ENCODE results near the gene ANKUB1.
A peak's percentile ranks its signal among the peaks of the same experiment; 100 is the strongest.

The ANKUB1 gene

DNA sequence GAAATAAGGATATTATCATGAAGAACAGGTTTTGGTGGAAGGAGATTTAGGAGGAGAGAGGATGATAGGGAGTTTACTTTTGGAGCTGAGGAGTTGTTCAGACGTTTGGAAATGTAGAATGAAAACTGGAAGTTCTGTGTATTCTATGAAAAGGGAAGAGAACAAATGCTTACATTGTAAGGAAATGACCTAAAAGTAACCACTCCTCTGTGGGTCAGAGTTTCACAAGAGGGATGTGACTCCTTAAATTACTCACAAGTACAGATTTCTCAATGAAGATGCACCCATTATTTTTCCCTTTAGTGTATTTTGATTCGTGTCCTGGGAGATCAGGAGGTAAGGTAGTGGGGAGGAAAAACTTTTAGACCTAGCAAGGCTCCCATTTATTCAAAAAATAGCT lies 24.6 kb upstream of the ANKUB1 start:
- no peak for DNase-seq (ENCODE audit: low spot score in 2 of 2)
- Histone ChIP-seq H3K4me3 (no peak overlapping the region), H3K27me3 (ENCODE audit: low read depth) (no peaks in the 10 kb centered on the region), H3K4me1 (peaks cover 38% of the 10 kb centered on the region), H3K36me3 (replicated peaks) (no peaks in the 10 kb centered on the region; the same call in 1 of the 2 replicates), H3K9me3 (no peaks in the 10 kb centered on the region; the same call in 1 of the 2 replicates)
- in situ Hi-C loops (cut with MboI; ENCODE audit: low sequenced_read_pairs) = no loop called here

DNA sequence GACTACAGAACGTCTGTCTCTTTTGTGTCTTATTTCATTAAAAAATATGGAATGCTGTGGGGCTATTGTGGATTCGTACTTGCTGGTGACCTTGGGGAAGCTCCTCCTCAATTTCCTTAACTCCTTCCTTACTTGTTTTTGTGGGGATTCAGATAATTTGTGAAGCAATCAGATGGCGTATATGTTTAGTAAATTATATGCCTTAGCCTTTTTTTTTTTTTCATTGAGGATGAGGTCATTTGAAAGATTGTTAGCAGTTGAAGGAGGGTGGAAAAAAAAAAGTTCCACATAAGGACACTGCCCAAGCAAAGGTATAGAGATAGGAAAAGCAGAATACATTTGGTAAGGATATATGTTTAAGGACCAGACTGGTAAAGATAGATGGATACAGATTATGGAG lies 24.0 kb upstream of the ANKUB1 start:
- DNase-seq (ENCODE audit: low spot score in 2 of 2) = no peak
- no peaks in the 10 kb centered on the region; the same call in 1 of the 2 replicates for H3K36me3 ChIP-seq (replicated peaks)
- peaks cover 41% of the 10 kb centered on the region for H3K4me1 ChIP-seq
- H3K27me3 ChIP-seq (ENCODE audit: low read depth) = no peaks in the 10 kb centered on the region
- no peaks in the 10 kb centered on the region for H3K9me3 ChIP-seq
- in situ Hi-C loops (cut with MboI; ENCODE audit: low sequenced_read_pairs) = no loop called here
- no peak overlapping the region for H3K4me3 ChIP-seq

DNA sequence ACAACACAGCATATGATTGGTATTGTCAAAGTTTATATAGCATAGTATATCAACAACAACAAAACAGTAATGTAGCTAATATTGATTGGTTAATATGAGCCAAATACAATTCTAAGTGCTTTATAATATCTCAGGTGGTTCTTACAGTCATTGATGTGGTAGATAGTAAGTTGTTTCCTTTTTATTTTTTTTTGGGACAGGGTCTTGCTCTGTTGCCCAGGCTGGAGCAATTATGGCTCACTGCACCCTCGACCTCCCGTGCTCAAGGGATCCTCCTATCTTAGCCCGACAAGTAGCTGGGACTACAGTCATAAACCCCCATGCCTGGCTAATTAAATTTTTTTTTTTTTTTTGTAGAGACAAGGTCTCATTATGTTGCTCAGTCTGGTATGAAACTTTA lies 23.4 kb upstream of the ANKUB1 start:
- no peak for DNase-seq (ENCODE audit: low spot score in 2 of 2)
- Histone ChIP-seq H3K36me3 (replicated peaks) (no peaks in the 10 kb centered on the region; the same call in 1 of the 2 replicates), H3K27me3 (ENCODE audit: low read depth) (no peaks in the 10 kb centered on the region), H3K9me3 (no peaks in the 10 kb centered on the region), H3K4me1 (peaks cover 45% of the 10 kb centered on the region), H3K4me3 (no peak overlapping the region)
- in situ Hi-C loops (cut with MboI; ENCODE audit: low sequenced_read_pairs) = no loop called here

DNA sequence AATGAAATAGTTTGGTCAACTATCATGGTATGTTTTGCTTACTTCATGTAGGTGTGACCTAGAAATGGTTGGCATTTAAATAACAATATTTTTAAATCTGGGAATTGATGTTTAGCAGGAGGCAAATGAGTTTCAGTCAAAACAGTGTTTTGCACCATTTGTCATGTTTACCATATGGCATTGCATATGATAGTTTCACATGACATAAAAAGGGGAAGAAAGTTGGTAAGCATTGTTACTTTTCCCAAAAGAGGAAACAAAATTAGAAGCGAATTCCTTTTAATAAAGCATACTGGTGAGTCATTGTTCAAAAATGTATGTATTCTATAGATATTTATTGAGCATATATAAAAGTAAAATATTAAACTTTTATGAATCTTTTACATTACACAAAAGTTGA lies 23.0 kb upstream of the ANKUB1 start:
- in situ Hi-C loops (cut with MboI; ENCODE audit: low sequenced_read_pairs) = no loop called here
- Histone ChIP-seq H3K36me3 (replicated peaks) (no peaks in the 10 kb centered on the region; the same call in 1 of the 2 replicates), H3K9me3 (no peaks in the 10 kb centered on the region), H3K27me3 (ENCODE audit: low read depth) (no peaks in the 10 kb centered on the region), H3K4me1 (peaks cover 49% of the 10 kb centered on the region), H3K4me3 (no peak overlapping the region)
- DNase-seq (ENCODE audit: low spot score in 2 of 2) = no peak

DNA sequence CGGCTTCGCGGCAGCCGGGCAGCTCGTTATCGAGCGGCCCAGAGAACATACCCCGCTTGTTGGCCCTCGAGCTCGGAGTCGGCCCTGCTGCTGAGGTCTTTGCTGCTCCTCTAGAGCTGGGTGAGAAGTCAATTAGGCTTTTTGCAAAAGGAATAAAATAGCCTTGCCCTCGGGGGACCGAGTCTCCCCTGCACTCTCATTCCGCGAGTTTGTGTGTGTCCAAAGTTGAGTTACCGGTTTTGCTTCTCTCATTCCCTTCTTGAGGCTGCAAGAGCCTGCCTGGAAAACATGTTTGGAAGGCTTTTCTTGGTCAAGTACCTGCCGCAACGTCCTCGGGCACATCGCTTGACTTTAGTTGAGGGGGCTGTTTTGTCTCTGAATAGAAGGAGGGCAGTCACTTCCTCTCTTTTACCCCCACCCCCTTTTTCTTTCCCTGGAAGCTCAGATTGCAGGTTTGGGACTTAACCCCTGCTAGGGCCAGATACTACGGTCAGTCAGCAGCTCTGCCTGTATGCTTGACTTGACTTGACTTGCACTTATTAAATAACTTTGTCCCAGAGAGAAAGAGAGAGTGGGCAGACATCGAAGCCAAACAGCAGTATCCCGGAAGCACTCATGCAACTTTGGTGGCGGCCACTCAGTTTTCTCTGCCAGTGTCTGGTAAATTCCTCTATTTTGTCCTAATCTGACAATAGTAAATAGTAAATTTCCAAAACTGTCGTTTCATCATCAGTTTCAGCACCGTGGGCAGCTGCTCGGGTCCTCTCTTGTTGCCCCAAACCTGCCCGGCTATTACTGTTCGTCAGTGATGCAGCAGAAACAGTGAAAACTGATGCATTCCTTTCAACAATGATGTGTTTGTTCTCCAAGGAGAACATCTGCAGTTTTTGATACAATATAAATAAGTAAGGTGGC lies 21.3 kb upstream of the ANKUB1 start:
- no peaks in the 10 kb centered on the region; the same call in 1 of the 2 replicates for H3K36me3 ChIP-seq (replicated peaks)
- peaks cover 38% of the 10 kb centered on the region for H3K4me1 ChIP-seq
- peak; percentile 37 to 48 for DNase-seq (ENCODE audit: low spot score in 2 of 2)
- no peaks in the 10 kb centered on the region for H3K27me3 ChIP-seq (ENCODE audit: low read depth)
- in situ Hi-C loops (cut with MboI; ENCODE audit: low sequenced_read_pairs) = no loop called here
- no peaks in the 10 kb centered on the region for H3K9me3 ChIP-seq
- peak overlapping the region; percentile 58 for H3K4me3 ChIP-seq

DNA sequence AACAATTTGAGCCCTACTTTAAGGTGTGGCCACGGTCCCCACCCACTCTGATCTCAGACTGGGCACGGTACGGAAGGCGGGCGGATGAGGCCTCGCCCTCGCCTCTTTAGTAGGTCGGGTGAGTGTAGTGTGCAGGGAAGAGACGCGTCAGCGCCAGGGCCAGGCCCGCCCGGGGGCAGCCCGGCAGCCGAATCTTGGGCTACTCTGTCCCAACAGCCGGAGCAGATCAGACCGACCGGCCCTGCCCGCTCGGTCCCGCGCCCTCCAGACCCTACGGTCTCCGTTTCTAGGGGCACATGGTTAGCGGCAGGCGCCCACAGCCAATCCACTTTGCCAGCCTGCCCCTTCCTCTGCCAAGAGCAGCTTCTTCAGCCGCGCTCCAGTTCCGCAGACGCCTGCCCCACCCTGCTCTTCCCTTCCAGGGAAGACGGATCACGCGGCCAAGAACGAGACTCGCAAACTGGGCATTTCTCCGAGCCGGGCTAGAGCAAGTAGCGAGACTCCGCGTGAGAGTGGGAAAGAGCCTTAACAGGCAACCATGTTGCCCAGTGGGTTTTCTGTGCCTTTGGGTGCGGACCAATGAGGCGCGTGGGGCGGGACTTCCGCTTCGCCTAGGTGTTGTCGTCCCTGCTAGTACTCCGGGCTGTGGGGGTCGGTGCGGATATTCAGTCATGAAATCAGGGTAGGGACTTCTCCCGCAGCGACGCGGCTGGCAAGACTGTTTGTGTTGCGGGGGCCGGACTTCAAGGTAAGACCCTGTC lies 20.4 kb upstream of the ANKUB1 start, which contains the start of gene RNF13:
RNF13 (plus strand) TSS at position 610 of the 761 bp plus-strand sequence. CDS start 32,812 bp downstream, outside the sequence.
- Histone ChIP-seq H3K9me3 (no peaks in the 10 kb centered on the region; the same call in 1 of the 2 replicates), H3K4me3 (peak within 1 kb of the TSS; percentile 58), H3K36me3 (replicated peaks) (no peaks in the 10 kb centered on the region; the same call in 1 of the 2 replicates), H3K4me1 (peaks cover 44% of the 10 kb centered on the region), H3K27me3 (ENCODE audit: low read depth) (no peaks in the 10 kb centered on the region)
- DNase-seq (ENCODE audit: low spot score in 2 of 2) = peak; percentile 87 to 95
- in situ Hi-C loops (cut with MboI; ENCODE audit: low sequenced_read_pairs) = no loop called here

- Histone ChIP-seq H3K27me3 (ENCODE audit: low read depth) (no peaks in the 10 kb centered on the region), H3K9me3 (no peaks in the 10 kb centered on the region; the same call in 1 of the 2 replicates), H3K4me3 (peak overlapping the region; percentile 58), H3K36me3 (replicated peaks) (no peaks in the 10 kb centered on the region; the same call in 1 of the 2 replicates), H3K4me1 (peaks cover 44% of the 10 kb centered on the region)
- in situ Hi-C loops (cut with MboI; ENCODE audit: low sequenced_read_pairs) = no loop called here
- no peak for DNase-seq (ENCODE audit: low spot score in 2 of 2)
These were observed 19.8 kb upstream of the ANKUB1 start for GRCh38 chr3:149812165-149812605.

DNA sequence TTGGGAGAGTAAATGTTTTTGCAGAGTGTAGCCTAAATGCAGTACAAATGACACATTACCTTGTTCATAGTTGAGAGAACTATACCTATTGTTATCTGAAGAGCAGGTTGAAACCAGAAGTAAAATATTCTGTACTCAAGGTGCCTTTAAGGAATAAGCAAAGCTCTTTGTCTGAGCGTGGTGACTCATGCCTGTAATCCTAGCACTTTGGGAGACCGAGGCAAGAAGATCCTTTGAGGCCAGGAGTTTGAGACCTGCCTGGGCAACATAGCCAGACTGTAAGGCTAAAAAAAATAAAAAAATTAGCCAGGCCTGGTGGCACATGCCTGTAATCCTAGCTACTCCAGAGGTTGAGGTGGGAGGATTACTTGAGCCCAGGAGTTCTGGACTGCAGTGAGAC lies 18.5 kb upstream of the ANKUB1 start:
- Histone ChIP-seq H3K36me3 (replicated peaks) (no peaks in the 10 kb centered on the region; the same call in 1 of the 2 replicates), H3K27me3 (ENCODE audit: low read depth) (no peaks in the 10 kb centered on the region), H3K9me3 (no peaks in the 10 kb centered on the region; the same call in 1 of the 2 replicates), H3K4me1 (peaks cover 47% of the 10 kb centered on the region), H3K4me3 (no peak overlapping the region)
- in situ Hi-C loops (cut with MboI; ENCODE audit: low sequenced_read_pairs) = no loop called here
- DNase-seq (ENCODE audit: low spot score in 2 of 2) = no peak

GRCh38 chr3:149809699-149810098 lies 17.3 kb upstream of the ANKUB1 start:
- Histone ChIP-seq H3K9me3 (no peaks in the 10 kb centered on the region; the same call in 1 of the 2 replicates), H3K4me3 (no peak overlapping the region), H3K36me3 (replicated peaks) (no peaks in the 10 kb centered on the region), H3K4me1 (peaks cover 37% of the 10 kb centered on the region), H3K27me3 (ENCODE audit: low read depth) (no peaks in the 10 kb centered on the region)
- no peak for DNase-seq (ENCODE audit: low spot score in 2 of 2)
- in situ Hi-C loops (cut with MboI; ENCODE audit: low sequenced_read_pairs) = no loop called here

DNA sequence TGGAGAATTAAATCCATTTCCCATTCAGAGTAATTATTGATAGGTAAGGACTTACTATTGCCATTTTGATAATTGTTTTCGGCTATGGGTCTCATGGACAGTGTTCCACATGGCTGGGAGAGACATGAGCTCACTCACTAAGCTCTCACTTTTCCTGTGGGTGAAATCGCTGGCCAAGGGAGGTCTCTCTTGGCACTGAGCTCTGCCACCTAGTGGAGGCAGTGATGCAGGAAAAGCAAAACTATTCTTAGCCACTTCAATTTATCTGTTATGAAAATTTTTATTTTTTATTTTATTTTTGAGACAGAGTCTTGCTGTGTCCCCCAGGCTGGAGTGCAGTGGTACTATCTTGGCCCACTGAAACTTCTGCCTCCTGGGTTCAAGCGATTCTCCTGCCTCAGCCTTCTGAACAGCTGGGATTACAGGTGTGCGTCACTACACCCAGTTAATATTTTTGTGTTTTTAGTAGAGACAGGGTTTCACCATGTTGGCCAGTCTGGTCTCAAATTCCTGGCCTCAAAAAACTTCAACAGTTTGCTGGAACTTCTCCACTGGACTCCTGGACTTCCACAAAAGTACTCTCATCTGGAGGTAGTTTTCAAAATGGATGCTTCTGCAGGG lies 16.0 kb upstream of the ANKUB1 start:
- H3K27me3 ChIP-seq (ENCODE audit: low read depth) = no peaks in the 10 kb centered on the region
- no peaks in the 10 kb centered on the region for H3K36me3 ChIP-seq (replicated peaks)
- peak; percentile 75 to 82 for DNase-seq (ENCODE audit: low spot score in 2 of 2)
- in situ Hi-C loops (cut with MboI; ENCODE audit: low sequenced_read_pairs) = no loop called here
- H3K4me1 ChIP-seq = peaks cover 33% of the 10 kb centered on the region
- no peak overlapping the region for H3K4me3 ChIP-seq
- H3K9me3 ChIP-seq = no peaks in the 10 kb centered on the region; the same call in 1 of the 2 replicates

DNA sequence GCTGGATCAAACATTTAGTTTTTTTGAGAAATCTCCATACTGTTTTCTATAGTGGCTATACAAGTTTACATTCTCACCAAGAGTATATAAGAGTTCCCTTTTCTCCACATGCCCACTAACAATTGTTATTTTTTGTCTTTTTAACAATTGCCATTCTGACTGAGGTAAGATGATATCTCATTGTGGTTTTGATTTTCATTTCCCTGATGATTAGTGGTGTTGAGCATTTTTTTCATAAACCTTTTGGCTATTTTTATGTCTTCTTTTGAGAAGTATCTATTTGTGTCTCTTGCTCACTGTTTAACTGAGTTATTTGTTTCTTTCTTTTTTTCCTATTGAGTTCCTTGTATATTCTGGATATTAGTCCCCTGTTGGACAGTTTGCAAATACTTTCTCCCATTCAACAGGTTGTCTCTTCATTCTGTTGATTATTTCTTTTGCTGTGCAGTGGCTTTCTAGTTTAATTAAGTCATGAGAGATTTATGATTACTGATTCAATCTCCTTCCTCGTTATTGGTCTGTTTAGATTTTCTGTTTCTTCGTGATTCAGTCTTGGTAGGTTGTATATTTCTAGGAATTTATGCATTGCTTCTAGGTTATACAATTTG lies 13.9 kb upstream of the ANKUB1 start:
- peaks cover 22% of the 10 kb centered on the region for H3K4me1 ChIP-seq
- no peak for DNase-seq (ENCODE audit: low spot score in 2 of 2)
- no peaks in the 10 kb centered on the region; the same call in none of the 2 replicates for H3K9me3 ChIP-seq
- in situ Hi-C loops (cut with MboI; ENCODE audit: low sequenced_read_pairs) = no loop called here
- no peak overlapping the region for H3K4me3 ChIP-seq
- no peaks in the 10 kb centered on the region for H3K27me3 ChIP-seq (ENCODE audit: low read depth)
- H3K36me3 ChIP-seq (replicated peaks) = no peaks in the 10 kb centered on the region

DNA sequence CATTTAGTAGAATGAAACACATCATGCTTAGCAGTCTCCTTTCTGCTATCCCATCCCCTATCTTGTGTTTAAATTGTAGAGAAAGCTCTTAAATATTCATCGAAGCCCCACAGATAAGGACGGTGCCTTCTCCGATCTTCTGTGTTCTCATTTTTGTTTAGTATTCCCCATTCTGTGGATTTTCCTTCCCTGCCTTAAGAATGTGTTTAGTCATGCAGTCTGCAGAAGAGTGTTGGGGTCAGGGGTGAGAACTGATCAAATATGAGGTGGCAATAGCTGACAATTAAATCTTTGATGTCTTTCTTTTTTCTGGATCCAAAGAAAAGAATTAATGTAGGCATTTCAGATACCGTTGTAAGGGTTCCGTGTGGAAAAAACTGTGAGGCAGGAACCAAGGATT lies 9.3 kb upstream of the ANKUB1 start:
- H3K9me3 ChIP-seq = no peaks in the 10 kb centered on the region; the same call in 1 of the 2 replicates
- H3K4me3 ChIP-seq = no peak overlapping the region
- no peaks in the 10 kb centered on the region for H3K27me3 ChIP-seq (ENCODE audit: low read depth)
- H3K4me1 ChIP-seq = peaks cover 7% of the 10 kb centered on the region
- in situ Hi-C loops (cut with MboI; ENCODE audit: low sequenced_read_pairs) = no loop called here
- H3K36me3 ChIP-seq (replicated peaks) = no peaks in the 10 kb centered on the region
- DNase-seq (ENCODE audit: low spot score in 2 of 2) = no peak

DNA sequence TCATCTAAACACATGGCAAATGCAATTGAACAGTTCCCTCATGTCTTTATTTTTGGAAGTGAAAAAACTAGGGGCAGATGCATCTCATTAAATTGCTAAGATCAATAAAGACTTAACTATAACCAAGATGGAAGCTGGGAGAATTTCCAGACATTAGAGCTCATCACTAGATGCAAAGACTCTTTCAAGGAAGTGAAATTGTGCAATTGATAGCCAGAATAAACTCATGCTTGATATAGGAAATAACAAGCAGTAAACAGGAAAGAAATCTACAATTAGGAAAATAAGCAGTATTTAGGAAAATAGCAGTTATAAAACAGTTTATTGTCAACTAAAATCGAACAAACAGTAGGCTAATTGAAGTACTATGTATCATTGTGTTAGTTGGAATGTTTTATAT lies 8.8 kb upstream of the ANKUB1 start:
- Histone ChIP-seq H3K27me3 (ENCODE audit: low read depth) (no peaks in the 10 kb centered on the region), H3K9me3 (no peaks in the 10 kb centered on the region; the same call in 1 of the 2 replicates), H3K36me3 (replicated peaks) (no peaks in the 10 kb centered on the region), H3K4me1 (peaks cover 3% of the 10 kb centered on the region), H3K4me3 (no peak overlapping the region)
- in situ Hi-C loops (cut with MboI; ENCODE audit: low sequenced_read_pairs) = no loop called here
- DNase-seq (ENCODE audit: low spot score in 2 of 2) = no peak
